Measurements from ENCODE around the gene PRC1.
"Not testable (repeated sequence)": the region's sequence is repeated elsewhere in the genome, so short reads cannot be mapped to it uniquely, and the experiment has no call there.

The PRC1 gene

GRCh38 chr15:90994417-90995311, at the start of gene PRC1:
Gene PRC1 (minus strand): TSS chr15:90994535. CDS start chr15:90994417, 118 bp downstream.
- peak; percentile 99 for DNase-seq

GRCh38 chr15:91043202-91043874, 49.0 kb upstream of the PRC1 start:
- DNase-seq, result no peak

- no peak for DNase-seq
Observed at GRCh38 chr15:91040856-91041255, 46.5 kb upstream of the PRC1 start.

GRCh38 chr15:91039996-91040395, 45.7 kb upstream of the PRC1 start:
- DNase-seq, result no peak

- peak; percentile 73 for DNase-seq
Observed at GRCh38 chr15:91032919-91033803, 38.8 kb upstream of the PRC1 start.

- DNase-seq, result no peak
Observed at GRCh38 chr15:91031796-91032195, 37.5 kb upstream of the PRC1 start.

- DNase-seq, result no peak
Observed at GRCh38 chr15:91027677-91028076, 33.3 kb upstream of the PRC1 start.

GRCh38 chr15:91023720-91024119, 29.4 kb upstream of the PRC1 start:
- DNase-seq, result no peak

- DNase-seq, result no peak
Observed at GRCh38 chr15:91022832-91023129, 28.4 kb upstream of the PRC1 start.

- peak; percentile 85 for DNase-seq
Observed at GRCh38 chr15:91022075-91022831, 27.9 kb upstream of the PRC1 start, which contains the start of gene VPS33B. Gene VPS33B (minus strand): TSS chr15:91022594. CDS start chr15:91022249, 345 bp downstream.

GRCh38 chr15:91021516-91022074, 27.3 kb upstream of the PRC1 start:
- DNase-seq, result no peak

GRCh38 chr15:91018158-91018557, 23.8 kb upstream of the PRC1 start:
- DNase-seq, result no peak

- no peak for DNase-seq
Observed at GRCh38 chr15:91017716-91018115, 23.4 kb upstream of the PRC1 start.

- not testable (repeated sequence) for DNase-seq
Observed at GRCh38 chr15:91013701-91014100, 19.4 kb upstream of the PRC1 start.

GRCh38 chr15:91007266-91007665, 12.9 kb upstream of the PRC1 start:
- DNase-seq, result no peak

- DNase-seq, result no peak
Observed at GRCh38 chr15:91001209-91001608, 6.9 kb upstream of the PRC1 start.

GRCh38 chr15:90998737-90999136, 4.4 kb upstream of the PRC1 start:
- DNase-seq, result no peak

- peak; percentile 18 for DNase-seq
Observed at GRCh38 chr15:90994059-90994416, 297 bp downstream of the PRC1 start.

GRCh38 chr15:90991587-90992285, 2.6 kb downstream of the PRC1 start:
- DNase-seq, result no peak

GRCh38 chr15:90990446-90990845, 3.9 kb downstream of the PRC1 start:
- DNase-seq, result no peak

GRCh38 chr15:90989040-90989768, 5.1 kb downstream of the PRC1 start:
- no peak for DNase-seq
